AML-193 (cell line): Measurements from ENCODE around the gene PPP3R1.

ENCODE experiments used
- DNase-seq, 2 experiments: peaks; one replicate each; lab custom pipeline; 2025; lab: John Stamatoyannopoulos, UW

PPP3R1 gene

GRCh38 chr2:68258851-68259250 is 6.5 kb upstream of the PPP3R1 start:
- DNase-seq: no peak

GRCh38 chr2:68256093-68256450 is 3.7 kb upstream of the PPP3R1 start:
- DNase-seq: no peak

- peak in 1 of 2 experiments; percentile 10 for DNase-seq
Observed at GRCh38 chr2:68253219-68254068, 1.1 kb upstream of the PPP3R1 start.

- DNase-seq: no peak
Observed at GRCh38 chr2:68251855-68252399, 405 bp downstream of the PPP3R1 start.

GRCh38 chr2:68251187-68251854 is 1.0 kb downstream of the PPP3R1 start:
- DNase-seq: peak; percentile 83 to 88

GRCh38 chr2:68250652-68251186 is 1.6 kb downstream of the PPP3R1 start:
- no peak for DNase-seq

- peak; percentile 39 to 49 for DNase-seq
Observed at GRCh38 chr2:68250196-68250595, 2.1 kb downstream of the PPP3R1 start.

GRCh38 chr2:68248806-68249205 is 3.5 kb downstream of the PPP3R1 start:
- peak in 1 of 2 experiments; percentile 12 for DNase-seq

- DNase-seq: no peak
Observed at GRCh38 chr2:68248361-68248760, 4.0 kb downstream of the PPP3R1 start.

GRCh38 chr2:68246396-68246795 is 5.9 kb downstream of the PPP3R1 start:
- peak; percentile 51 to 53 for DNase-seq

GRCh38 chr2:68245672-68246071 is 6.7 kb downstream of the PPP3R1 start:
- no peak for DNase-seq

- no peak for DNase-seq
Observed at GRCh38 chr2:68245066-68245465, 7.3 kb downstream of the PPP3R1 start.

GRCh38 chr2:68244456-68244855 is 7.9 kb downstream of the PPP3R1 start:
- no peak for DNase-seq

GRCh38 chr2:68241732-68242131 is 10.6 kb downstream of the PPP3R1 start:
- no peak for DNase-seq

GRCh38 chr2:68240446-68240845 is 11.9 kb downstream of the PPP3R1 start:
- no peak for DNase-seq

GRCh38 chr2:68238955-68239822 is 13.1 kb downstream of the PPP3R1 start:
- peak; percentile 40 to 42 for DNase-seq

- DNase-seq: no peak
Observed at GRCh38 chr2:68237976-68238580, 14.3 kb downstream of the PPP3R1 start.

GRCh38 chr2:68237404-68237803 is 14.9 kb downstream of the PPP3R1 start:
- no peak for DNase-seq

GRCh38 chr2:68236876-68237275 is 15.5 kb downstream of the PPP3R1 start:
- DNase-seq: no peak

GRCh38 chr2:68236103-68236734 is 16.1 kb downstream of the PPP3R1 start:
- DNase-seq: no peak

GRCh38 chr2:68235090-68235489 is 17.2 kb downstream of the PPP3R1 start:
- no peak for DNase-seq
